ENCODE data around the gene NOXA1. TPM values are rescaled to one million over a fixed set of nuclear protein-coding genes. Genes with fewer than 3 reads are reported as not detected.

NOXA1 gene
- total RNA-seq, 5 donors from 2014 or later (not counting 1 experiment from before 2014, with no cell fraction given) = 6.4 to 11.7 (median 8.1) TPM

- ChIA-PET CTCF (interaction anchor here in 1 of 2 donors (0.6 kb wide), 1 partner anchor 10 kb away, joined by 3 read pairs; no protein-coding TSS in a partner anchor), POLR2A (no interaction called here)
- H3K36me3 Mint-ChIP-seq = peaks cover 8% of the 10 kb centered on the region
- no peaks in the 10 kb centered on the region for H3K27me3 ChIP-seq (replicated peaks in 1 of 2; ENCODE audit: control insufficient read depth in 2 of 2, extremely low read depth in 1 of 2, insufficient read depth in 2 of 2, low read length in 1 of 2)
- peaks cover 0 to 7% of the 10 kb centered on the region in 2 experiments for H3K4me1 ChIP-seq (ENCODE audit: control insufficient read depth in 1 of 2, extremely low read depth in 1 of 2, insufficient read depth in 2 of 2, low read length in 2 of 2)
- DNase-seq (no peak), ATAC-seq (replicated peaks in 1 of 4) (no peak)
- 97% methylated on average over 19 of the region's 28 CpGs for WGBS (ENCODE audit: insufficient coverage)
- H3K4me3 ChIP-seq (ENCODE audit: control insufficient read depth in 1 of 2, extremely low read depth in 1 of 2, low read length in 1 of 2) = no peak overlapping the region
- no peak overlapping the region for H3K27ac ChIP-seq (ENCODE audit: low read length)
- H3K27me3 Mint-ChIP-seq = no peaks in the 10 kb centered on the region
- H3K36me3 ChIP-seq (ENCODE audit: control insufficient read depth in 2 of 2, extremely low read depth in 1 of 2, insufficient read depth in 1 of 2, low read length in 1 of 2) = no peaks in the 10 kb centered on the region
- H3K4me1 Mint-ChIP-seq = peaks cover 0 to 12% (median 5%) of the 10 kb centered on the region in 3 donors
- H3K9me3 ChIP-seq = no peaks in the 10 kb centered on the region
- no peak overlapping the region for H3K27ac Mint-ChIP-seq
- no peak overlapping the region for H3K4me3 Mint-ChIP-seq
- no peaks in the 10 kb centered on the region for H3K9me3 Mint-ChIP-seq
These were observed 29.7 kb upstream of the NOXA1 start for GRCh38 chr9:137393176-137394150.

- Histone ChIP-seq H3K4me3 (ENCODE audit: control insufficient read depth in 1 of 2, extremely low read depth in 1 of 2, low read length in 1 of 2) (no peak overlapping the region), H3K4me1 (ENCODE audit: control insufficient read depth in 1 of 2, extremely low read depth in 1 of 2, insufficient read depth in 2 of 2, low read length in 2 of 2) (peaks cover 0 to 2% of the 10 kb centered on the region in 2 experiments), H3K27ac (ENCODE audit: low read length) (no peak overlapping the region), H3K36me3 (ENCODE audit: control insufficient read depth in 2 of 2, extremely low read depth in 1 of 2, insufficient read depth in 1 of 2, low read length in 1 of 2) (no peaks in the 10 kb centered on the region), H3K9me3 (no peaks in the 10 kb centered on the region), H3K27me3 (replicated peaks in 1 of 2; ENCODE audit: control insufficient read depth in 2 of 2, extremely low read depth in 1 of 2, insufficient read depth in 2 of 2, low read length in 1 of 2) (no peaks in the 10 kb centered on the region)
- H3K27ac Mint-ChIP-seq = no peak overlapping the region
- no peaks in the 10 kb centered on the region for H3K9me3 Mint-ChIP-seq
- ChIA-PET CTCF (no interaction called here), POLR2A (no interaction called here)
- H3K27me3 Mint-ChIP-seq = no peaks in the 10 kb centered on the region
- DNase-seq (no peak), ATAC-seq (replicated peaks in 1 of 4) (no peak)
- whole genome bisulfite sequencing (ENCODE audit: insufficient coverage) = 94% methylated on average over 30 of the region's 36 CpGs
- peaks cover 0 to 16% (median 5%) of the 10 kb centered on the region in 3 donors for H3K4me1 Mint-ChIP-seq
- no peak overlapping the region for H3K4me3 Mint-ChIP-seq
- peaks cover 10% of the 10 kb centered on the region for H3K36me3 Mint-ChIP-seq
These were observed 28.1 kb upstream of the NOXA1 start for GRCh38 chr9:137394866-137395665.

- H3K4me1 Mint-ChIP-seq = peaks cover 0 to 16% (median 1%) of the 10 kb centered on the region in 3 donors
- no peaks in the 10 kb centered on the region for H3K36me3 ChIP-seq (ENCODE audit: control insufficient read depth in 2 of 2, extremely low read depth in 1 of 2, insufficient read depth in 1 of 2, low read length in 1 of 2)
- peaks cover 13% of the 10 kb centered on the region for H3K36me3 Mint-ChIP-seq
- 100% methylated on average over 2 of the region's 11 CpGs for WGBS (ENCODE audit: insufficient coverage)
- H3K27me3 Mint-ChIP-seq = no peaks in the 10 kb centered on the region
- no peaks in the 10 kb centered on the region for H3K9me3 ChIP-seq
- H3K4me3 Mint-ChIP-seq = no peak overlapping the region
- H3K27ac ChIP-seq (ENCODE audit: low read length) = no peak overlapping the region
- H3K4me3 ChIP-seq (ENCODE audit: control insufficient read depth in 1 of 2, extremely low read depth in 1 of 2, low read length in 1 of 2) = no peak overlapping the region
- H3K4me1 ChIP-seq (ENCODE audit: control insufficient read depth in 1 of 2, extremely low read depth in 1 of 2, insufficient read depth in 2 of 2, low read length in 2 of 2) = peaks cover 0 to 2% of the 10 kb centered on the region in 2 experiments
- ChIA-PET POLR2A (no interaction called here), CTCF (no interaction called here)
- H3K27me3 ChIP-seq (replicated peaks in 1 of 2; ENCODE audit: control insufficient read depth in 2 of 2, extremely low read depth in 1 of 2, insufficient read depth in 2 of 2, low read length in 1 of 2) = no peaks in the 10 kb centered on the region
- no peak overlapping the region for H3K27ac Mint-ChIP-seq
- H3K9me3 Mint-ChIP-seq = no peaks in the 10 kb centered on the region
- ATAC-seq (replicated peaks in 1 of 4) (no peak), DNase-seq (no peak)
These were observed 27.6 kb upstream of the NOXA1 start for GRCh38 chr9:137395666-137396010.

- no peak for DNase-seq
- CTCF ChIA-PET = no interaction called here
- WGBS (ENCODE audit: insufficient coverage) = 96% methylated on average over 9 of the region's 15 CpGs
These were observed 27.0 kb upstream of the NOXA1 start for GRCh38 chr9:137396227-137396626.

DNA sequence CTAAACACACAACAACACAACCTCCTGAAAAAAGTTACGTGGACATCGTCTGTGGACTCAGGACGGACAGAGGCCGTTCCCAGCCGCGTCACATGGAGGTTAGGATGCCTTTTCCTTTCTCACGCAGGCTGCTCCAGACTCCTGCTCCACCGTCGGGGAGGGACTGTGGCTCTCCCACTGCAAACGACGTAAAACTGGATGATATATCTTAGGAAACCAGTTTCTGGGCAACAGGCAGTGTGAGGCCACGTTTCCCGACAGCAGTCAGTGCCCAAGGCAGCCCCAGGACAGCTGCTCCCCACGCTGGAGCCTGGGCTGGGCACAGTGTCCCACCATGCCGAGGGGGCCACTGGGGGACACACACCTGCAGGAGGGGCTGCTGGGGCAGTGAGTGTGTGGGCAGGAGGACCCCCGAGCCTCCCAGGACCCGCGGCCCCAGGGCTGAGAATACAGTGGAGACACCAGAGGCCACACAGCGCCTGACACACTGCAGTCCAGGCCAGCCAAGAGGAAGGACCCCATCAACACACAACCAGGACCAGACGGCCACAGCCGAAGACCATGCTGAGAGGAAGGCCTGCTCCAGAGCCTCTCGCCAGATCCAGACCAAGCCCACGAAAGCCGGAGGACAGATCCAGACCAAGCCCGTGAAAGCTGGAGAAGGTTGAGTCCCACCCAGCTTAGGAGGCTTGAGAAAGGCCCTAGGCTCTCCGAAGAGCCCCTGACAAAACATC is 26.4 kb upstream of the NOXA1 start:
- ATAC-seq (replicated peaks in 1 of 4) (no peak), DNase-seq (no peak)
- H3K4me1 ChIP-seq (ENCODE audit: control insufficient read depth in 1 of 2, extremely low read depth in 1 of 2, insufficient read depth in 2 of 2, low read length in 2 of 2) = peaks cover 0 to 2% of the 10 kb centered on the region in 2 experiments
- Mint-ChIP-seq H3K4me1 (peaks cover 0 to 16% (median 1%) of the 10 kb centered on the region in 3 donors), H3K36me3 (peaks cover 13% of the 10 kb centered on the region), H3K4me3 (no peak overlapping the region), H3K9me3 (no peaks in the 10 kb centered on the region), H3K27me3 (no peaks in the 10 kb centered on the region), H3K27ac (no peak overlapping the region)
- H3K4me3 ChIP-seq (ENCODE audit: control insufficient read depth in 1 of 2, extremely low read depth in 1 of 2, low read length in 1 of 2) = no peak overlapping the region
- 87% methylated on average over 22 of the region's 26 CpGs for WGBS (ENCODE audit: insufficient coverage)
- H3K27ac ChIP-seq (ENCODE audit: low read length) = no peak overlapping the region
- ChIA-PET CTCF (no interaction called here), POLR2A (no interaction called here)
- no peaks in the 10 kb centered on the region for H3K9me3 ChIP-seq
- no peaks in the 10 kb centered on the region for H3K27me3 ChIP-seq (replicated peaks in 1 of 2; ENCODE audit: control insufficient read depth in 2 of 2, extremely low read depth in 1 of 2, insufficient read depth in 2 of 2, low read length in 1 of 2)
- H3K36me3 ChIP-seq (ENCODE audit: control insufficient read depth in 2 of 2, extremely low read depth in 1 of 2, insufficient read depth in 1 of 2, low read length in 1 of 2) = no peaks in the 10 kb centered on the region

More at GRCh38 chr9:137396227-137396626, 27.0 kb upstream of the NOXA1 start:
- Mint-ChIP-seq H3K4me1 (peaks cover 0 to 16% (median 1%) of the 10 kb centered on the region in 3 donors), H3K36me3 (peaks cover 13% of the 10 kb centered on the region), H3K9me3 (no peaks in the 10 kb centered on the region), H3K27me3 (no peaks in the 10 kb centered on the region), H3K27ac (no peak overlapping the region), H3K4me3 (no peak overlapping the region)
- H3K4me1 ChIP-seq (ENCODE audit: control insufficient read depth in 1 of 2, extremely low read depth in 1 of 2, insufficient read depth in 2 of 2, low read length in 2 of 2) = peaks cover 0 to 2% of the 10 kb centered on the region in 2 experiments
- ATAC-seq (replicated peaks in 1 of 4) = no peak
- H3K27ac ChIP-seq (ENCODE audit: low read length) = no peak overlapping the region
- H3K9me3 ChIP-seq = no peaks in the 10 kb centered on the region
- no peaks in the 10 kb centered on the region for H3K27me3 ChIP-seq (replicated peaks in 1 of 2; ENCODE audit: control insufficient read depth in 2 of 2, extremely low read depth in 1 of 2, insufficient read depth in 2 of 2, low read length in 1 of 2)
- H3K4me3 ChIP-seq (ENCODE audit: control insufficient read depth in 1 of 2, extremely low read depth in 1 of 2, low read length in 1 of 2) = no peak overlapping the region
- H3K36me3 ChIP-seq (ENCODE audit: control insufficient read depth in 2 of 2, extremely low read depth in 1 of 2, insufficient read depth in 1 of 2, low read length in 1 of 2) = no peaks in the 10 kb centered on the region
- POLR2A ChIA-PET = no interaction called here
